Activated CD4-positive, alpha-beta T cell treated with anti-CD3 and anti-CD28 coated beads for 24 hours (primary cell): ENCODE data around the gene UBE2S.
"Not testable (repeated sequence)": the region's sequence is repeated elsewhere in the genome, so short reads cannot be mapped to it uniquely, and the experiment has no call there.

Experiments used
- DNase-seq, 2 donors: peaks; one replicate each; pipeline ENCODE4 v3.0.0-alpha.2; 2020; ENCODE audit warnings: low read depth in 2 of 2

Gene UBE2S

DNA sequence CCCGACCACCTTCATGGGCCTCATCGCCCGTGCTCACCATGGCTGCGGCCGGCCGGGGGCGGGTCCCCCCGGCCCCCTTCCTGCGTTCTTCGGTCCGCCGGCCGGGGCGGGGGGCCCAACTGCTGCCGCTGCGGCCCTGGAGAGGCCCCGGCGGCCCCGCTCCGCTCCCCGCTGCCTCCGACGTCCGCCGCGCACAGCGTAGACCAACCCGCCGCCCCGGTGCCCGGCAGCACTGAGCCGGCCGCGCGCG is at the start of gene UBE2S:
UBE2S (minus strand) TSS at position 239 of the 250 bp plus-strand sequence; CDS start at position 40, 199 bp downstream.
- DNase-seq, result not testable (repeated sequence)

DNA sequence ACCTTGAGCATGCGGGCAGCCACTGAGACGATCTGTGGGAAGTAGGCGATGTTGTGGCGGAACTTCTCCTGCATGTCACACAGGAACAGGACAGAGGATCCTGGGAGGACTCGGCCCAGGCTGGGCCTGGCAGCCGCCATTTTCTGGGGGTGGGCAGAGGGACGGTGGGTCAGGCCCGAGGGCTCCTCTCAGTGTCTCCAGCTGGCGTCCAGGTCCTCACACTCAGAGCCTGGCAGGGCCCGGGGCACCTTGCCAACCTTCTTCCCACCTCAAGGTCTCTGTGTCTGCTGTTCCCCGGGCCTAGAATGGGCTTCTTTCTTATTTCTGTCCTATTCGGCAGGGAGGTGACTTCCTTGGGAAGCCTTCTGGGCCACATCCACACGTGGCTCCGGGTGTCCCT is 48.8 kb upstream of the UBE2S start:
- no peak for DNase-seq

DNA sequence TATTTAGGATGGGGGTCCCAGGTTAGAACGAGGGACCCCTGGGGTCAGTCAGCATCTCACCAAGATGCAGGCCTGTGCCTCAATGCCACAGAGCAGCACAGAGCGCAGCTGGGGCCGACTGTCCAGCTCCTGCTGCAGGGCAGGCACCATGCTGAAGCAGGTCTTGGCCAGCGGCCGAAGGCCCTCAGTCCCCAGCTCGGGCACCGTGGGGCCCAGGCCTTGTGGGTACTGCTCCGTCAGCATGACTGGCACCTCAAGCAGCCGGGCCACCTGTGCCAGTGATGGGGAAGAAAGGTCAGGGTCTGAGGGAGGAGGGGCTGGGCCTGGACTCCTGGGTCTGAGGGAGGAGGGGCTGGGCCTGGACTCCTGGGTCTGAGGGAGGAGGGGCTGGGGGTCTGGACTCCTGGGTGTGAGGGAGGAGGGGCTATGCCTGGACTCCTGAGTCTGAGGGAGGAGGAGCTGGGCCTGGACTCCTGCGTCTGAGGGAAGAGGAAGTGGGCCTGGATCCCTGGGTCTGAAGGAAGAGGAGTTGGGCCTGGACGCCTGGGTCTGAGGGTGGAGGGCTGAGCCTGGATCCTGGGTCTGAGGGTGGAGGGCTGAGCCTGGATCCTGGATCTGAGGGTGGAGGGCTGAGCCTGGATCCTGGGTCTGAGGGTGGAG is 48.1 kb upstream of the UBE2S start:
- no peak for DNase-seq

DNA sequence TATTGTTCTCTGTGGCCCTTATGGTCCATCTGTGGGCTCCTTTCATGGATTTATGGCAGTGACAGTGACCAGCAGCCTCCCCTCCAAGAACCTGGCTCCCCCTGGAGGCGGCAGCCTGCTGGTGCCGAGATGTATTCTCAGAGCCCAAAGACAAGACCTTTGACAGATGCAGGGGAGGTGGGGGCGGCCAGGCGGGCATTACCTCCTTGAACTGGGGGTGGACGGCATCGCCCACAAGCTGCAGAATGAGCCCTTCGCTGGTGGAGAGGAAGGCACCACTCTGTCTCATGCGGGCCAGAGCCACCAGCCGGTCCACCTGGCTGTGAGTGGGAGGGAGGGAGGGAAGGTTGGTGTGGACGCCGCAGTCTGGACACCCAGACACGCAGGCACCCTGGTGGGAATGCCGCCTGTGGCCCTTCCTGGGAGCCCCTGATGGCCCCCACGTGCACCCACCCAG is 47.2 kb upstream of the UBE2S start:
- DNase-seq, result peak in 1 of 2 donors; percentile 34

DNA sequence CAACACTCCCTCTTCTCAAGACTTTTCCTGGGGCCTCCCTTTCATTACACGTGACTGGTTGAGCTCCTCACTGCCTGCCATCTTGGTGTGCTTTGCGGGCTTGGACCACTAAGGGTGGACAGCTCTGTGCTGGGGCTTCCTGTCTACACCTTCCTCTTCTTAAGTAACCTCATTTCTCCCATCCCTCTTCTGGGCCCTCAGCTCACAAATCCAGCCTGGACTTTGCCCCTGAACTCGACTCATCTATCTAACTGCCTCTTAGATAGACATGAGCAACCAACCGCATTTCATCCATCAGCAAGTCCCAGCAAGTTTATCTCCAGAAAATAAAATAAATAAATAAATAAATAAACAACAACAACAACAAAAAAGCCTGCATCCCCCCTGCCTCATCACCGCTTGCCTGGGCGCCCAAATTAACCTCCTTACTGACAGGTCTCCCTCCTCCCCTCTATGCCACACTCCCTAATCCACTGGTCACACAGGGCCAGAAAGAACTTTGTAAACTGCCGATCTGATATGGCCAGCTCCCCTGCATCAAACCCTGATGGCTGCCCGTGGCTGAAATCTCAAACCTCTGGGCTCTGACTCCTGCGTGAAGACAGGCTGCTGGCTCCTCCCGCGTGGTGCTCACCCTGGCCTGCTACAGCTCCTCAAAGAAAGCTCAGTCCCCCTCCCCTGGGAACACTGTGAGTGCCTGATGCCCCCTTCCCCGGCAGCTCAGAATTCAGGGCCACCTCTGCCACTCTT is 46.1 kb upstream of the UBE2S start:
- DNase-seq, result no peak

DNA sequence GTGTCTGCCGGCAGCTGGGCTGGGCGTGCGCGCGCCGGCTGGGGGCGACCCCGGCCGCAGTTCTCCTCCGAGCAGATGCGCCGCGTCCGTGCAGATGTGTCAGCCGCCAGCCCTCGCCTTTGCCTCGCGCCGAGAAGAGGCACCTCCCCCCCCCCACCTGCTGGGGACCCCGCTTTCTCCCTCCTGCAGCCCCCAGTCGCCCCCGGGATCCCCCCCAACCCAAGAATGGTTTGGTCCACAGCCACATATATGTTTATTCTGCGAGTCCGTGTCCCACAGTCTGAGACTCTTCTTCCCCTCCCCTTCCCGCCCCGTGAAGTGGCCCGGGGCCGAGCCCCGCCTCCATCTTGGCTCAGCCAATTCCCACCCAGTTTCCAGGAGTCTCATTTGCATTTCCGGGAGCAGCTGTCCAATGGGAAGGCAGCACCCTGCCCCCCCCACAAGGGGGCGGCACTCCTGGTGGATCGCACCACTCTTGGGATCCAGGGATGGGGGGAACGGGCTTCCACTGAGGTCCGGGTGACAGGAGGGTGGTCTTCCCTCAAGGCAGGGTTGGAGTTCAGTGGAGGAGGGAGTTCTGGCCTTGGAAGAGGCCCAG is 45.3 kb upstream of the UBE2S start:
- no peak for DNase-seq

DNA sequence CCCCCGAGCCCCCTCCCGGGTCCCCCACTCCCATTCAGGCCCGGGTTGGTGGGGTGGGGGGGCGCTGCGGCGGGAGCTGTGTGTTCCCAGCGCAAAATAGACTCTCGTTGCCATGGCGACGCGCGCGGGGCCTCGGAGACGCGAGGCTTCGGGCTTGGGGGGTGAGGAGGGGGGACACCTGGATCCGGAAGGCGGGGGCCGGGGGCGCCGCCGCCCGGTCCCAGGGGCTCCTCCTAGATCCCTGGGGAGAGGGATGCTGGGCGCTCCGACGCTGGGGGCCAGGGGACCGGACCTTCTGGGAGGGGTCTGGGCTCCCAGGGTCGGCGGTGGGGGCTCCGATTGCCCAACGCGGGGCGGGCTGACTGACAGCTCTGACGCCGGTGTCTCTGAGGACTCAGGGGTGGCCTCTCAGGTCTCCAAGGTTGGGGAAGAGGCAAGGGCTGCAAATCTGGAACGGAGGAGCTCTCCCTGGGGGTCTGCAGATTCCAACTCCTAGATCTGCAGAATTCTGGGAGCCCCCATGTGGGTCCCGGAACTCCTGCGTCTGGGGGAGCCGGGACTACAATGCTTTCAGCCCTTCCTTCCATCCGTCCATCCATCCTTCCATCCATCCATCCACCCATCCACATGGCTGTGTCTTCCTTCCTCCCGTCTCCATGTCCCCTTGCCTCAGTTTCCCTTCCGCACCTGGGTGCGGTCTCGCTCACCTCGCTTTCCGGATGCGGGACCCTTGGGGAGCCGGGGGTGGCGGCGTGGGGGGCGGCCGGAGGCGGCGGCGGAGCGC is 44.6 kb upstream of the UBE2S start:
- DNase-seq, result no peak

DNA sequence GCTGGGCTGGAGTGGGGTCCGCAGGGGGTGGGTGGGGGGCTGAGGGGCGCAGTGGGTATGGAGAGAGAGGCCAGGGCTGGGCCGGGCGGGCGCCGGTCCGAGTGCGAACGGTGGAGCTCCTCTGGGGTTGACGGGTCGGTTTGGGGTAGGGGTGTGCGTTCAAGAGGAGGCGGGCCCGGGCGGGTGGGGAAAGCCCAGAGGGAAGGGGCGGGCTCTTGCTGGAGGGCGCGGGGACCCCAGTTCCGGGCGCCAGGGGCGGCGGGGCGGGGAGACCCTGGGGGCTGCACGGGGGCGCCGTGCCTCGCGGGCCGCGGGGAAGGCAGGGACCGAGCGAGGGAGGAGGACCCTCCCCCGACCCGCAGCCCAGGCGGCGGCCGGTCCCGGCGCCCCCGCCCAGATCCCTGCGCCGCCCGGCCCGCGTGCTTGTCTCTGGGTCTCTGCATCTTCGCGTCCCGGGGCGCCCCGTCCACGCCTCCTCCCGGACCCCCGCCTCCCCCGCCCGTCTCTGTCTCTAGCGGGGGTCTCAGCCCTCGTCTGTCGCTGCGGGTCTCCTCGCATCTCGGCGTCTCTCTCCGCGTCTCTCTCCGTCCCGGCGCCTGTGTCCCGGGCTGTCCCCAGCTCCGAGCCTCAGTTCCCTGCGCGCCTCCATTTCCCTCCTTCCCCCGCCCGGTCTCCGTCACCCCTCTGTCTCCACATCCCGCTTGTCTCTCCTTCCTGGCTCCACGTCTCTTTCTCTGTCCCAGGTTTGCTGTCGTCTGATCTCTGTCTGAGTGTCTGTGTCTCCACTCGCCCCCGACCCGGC is 43.8 kb upstream of the UBE2S start:
- DNase-seq, result no peak

DNA sequence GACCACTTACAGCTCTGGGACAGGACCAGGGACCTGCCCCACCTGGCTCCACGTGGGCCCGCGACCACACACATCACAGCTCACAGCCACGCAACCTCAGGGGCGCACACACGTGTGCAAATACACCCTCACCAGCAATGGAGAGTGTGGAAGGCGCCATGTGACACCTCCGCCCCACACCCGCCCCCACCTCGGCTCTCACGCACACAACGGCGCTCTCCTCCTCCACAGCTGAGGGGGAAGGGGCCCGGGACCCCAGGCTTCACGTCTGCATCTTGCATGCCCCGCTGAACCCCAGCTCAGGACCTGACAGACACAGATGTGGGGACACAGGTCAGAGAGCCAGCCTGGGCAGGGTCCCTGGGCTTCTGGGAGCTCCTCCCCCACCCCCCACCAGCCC is 41.9 kb upstream of the UBE2S start:
- DNase-seq, result no peak

DNA sequence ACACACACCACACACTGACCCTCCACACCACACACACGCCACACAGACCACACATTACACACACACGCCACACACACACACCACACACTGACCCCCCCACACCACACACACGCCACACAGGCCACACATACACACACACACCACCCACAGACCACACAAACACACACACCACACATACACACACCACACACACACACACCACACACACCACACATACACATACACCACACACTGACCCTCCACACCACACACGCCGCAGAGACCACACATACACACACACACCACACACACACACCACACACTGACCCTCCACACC is 40.5 kb upstream of the UBE2S start:
- not testable (repeated sequence) for DNase-seq

DNA sequence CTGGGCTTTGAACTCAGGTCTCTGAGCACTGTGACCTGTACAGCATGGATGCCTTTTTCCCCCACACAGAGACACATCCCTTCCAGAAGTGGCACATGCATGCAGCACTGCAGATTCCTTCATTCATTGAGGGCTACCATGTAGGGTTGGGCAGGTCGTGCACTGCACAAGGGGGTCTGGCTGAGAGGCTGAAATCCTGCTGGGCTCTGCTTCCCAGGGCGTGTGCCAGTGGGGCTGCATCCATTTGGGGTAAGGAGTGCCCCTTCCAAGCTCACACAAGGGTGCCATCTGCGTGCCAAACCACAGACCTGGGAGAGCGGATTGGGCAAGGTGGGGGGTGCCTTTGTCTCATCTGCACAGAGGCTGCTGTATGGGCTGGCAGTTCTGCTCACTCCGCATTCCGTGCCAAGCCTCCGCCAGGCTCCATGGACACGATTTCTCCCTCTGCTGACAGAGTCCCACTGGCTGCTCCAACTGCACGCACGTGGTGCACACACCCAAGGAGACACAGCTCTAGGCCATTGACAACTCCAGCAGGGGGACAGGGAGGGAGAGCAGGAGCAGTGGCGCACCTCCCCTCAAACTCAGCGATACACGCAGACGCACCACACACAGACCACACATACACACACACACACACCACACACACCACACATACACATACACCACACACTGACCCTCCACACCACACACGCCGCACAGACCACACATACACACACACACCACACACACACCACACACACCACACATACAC is 40.0 kb upstream of the UBE2S start:
- DNase-seq, result no peak

DNA sequence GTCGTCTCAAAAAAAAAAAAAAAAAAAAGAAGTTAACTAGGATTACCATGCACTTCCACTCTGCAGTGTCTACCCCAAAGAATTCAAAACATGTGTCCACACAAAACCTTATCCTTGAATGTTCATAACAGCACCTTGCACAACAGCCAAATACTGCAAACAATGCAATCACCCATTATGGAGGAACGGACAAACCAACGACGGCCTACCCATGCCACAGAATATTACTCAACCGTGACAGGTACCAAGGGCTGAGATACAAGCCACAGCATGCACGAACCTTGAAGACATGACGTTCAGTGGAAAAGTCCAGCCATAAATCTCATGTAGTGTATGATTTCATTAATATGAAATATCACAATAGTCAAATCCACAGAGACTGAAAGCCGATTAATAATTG is 38.5 kb upstream of the UBE2S start:
- no peak for DNase-seq

DNA sequence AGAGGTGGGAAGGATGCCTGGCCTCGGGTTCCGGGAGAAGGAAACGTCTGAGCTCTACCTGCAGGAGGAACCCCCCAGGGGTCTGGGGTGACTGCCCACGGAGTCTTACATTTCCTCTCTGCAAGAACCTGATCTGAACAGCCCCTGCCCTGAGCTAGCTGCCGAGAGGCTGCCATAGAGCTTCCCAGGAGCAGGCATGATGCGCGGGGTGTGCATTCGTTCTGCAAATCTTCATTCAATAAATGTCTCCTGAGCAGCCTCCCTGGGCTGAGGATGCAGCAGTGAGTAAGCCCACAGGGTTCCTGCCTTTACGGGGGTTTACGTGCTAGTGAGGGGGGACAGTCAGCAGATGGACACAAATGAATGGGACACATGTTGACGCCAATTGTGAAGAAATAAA is 37.1 kb upstream of the UBE2S start:
- DNase-seq, result no peak

DNA sequence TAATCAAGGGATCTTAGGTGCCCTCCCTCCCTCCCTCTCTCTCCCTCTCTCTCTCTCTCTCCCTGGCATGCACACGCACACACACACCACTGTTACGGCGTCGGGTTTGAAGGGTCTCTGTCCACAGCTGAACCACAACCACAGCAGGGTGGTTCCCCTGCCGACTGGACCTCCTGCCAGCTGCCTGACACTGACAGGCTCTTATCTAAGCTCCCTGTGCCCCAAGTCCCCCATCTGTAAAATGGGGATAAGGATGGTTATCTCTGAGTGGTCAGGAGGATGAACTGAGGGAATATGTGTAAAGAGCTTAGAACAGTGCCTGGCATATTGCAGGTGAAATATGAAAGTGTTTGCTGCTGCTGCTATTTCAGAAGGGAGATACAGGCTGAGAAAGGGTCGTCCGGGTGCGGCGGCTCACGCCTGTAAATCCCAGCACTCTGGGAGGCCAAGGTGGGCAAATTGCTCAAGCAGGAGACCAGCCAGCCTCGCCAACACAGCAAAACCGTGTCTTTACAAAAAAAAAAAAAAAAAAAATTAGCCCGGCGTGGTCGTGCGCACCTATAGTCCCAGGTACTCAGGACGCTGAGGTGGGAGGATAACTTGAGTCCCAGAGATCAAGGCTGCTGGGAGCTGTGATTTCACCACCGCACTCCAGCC is 36.4 kb upstream of the UBE2S start:
- no peak for DNase-seq

DNA sequence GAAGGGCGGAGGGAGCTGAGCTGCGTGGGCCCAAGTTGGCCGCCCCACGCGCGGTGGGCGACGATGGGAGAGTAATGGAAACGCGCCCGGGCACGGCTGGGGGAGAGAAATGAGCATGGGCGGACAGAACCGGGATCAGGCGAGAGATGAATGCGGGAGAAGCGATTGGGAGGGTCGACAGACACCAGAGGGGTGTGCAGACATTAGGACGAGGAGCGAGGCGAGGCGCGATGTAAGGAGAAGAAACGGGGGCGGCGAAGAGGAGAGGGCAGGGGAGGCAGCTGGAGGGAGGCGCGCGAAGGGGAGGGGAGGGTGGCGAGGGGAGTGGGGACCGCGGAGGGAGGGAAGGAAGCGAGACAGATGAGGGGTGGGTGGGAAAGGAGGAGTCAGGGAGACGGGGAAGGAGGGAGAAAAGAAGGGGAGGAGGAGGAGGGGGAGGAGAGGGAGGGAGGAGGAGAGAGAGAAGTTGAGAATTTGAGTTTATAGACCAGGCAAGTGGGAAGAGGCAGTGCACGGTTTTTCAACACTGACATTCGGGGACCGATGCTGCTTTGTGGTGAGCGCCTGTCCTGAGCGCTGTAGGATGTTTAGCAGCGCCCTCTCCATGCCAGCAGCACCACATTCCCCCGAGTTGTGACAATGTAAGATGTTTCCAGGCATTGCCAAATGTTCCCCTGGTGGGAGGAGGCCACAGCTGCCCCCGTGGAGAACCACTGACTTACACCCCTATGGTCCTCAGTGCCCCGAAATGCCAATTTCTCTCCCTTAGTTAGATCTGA is 35.6 kb upstream of the UBE2S start, which contains the start of gene SHISA7:
SHISA7 (minus strand) TSS at position 256 of the 779 bp plus-strand sequence. CDS start 437 bp downstream, outside the sequence.
- DNase-seq, result no peak

DNA sequence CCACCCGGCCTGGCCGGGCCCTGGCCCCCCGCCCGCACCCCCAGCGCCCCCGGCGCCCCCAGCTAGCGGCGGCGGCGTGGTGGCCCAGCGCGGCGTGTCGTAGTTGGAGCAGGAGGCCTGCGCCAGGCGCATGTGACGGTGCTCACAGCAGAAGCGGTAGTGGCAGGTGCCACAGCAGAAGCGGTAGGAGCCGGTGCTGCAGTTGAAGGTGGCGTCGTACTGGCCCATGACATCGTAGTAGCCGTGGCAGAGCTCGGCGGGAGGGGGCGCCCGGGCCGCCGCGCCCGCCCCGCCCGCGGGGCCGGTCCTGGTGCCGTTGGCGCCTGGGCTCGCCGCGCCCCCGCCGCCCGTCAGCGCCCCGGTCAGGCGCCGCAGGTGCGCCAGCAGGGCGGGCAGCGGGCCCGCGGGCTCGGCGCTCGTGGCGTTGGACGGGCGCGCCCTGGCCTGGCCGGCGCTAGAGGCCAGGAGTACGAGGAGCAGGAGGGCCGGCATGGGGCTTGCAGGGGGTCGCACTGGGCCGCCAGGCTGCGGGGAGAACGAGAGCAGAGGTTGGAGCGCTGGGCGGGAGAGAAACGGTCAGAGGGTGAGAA is 34.9 kb upstream of the UBE2S start:
- DNase-seq, result no peak

DNA sequence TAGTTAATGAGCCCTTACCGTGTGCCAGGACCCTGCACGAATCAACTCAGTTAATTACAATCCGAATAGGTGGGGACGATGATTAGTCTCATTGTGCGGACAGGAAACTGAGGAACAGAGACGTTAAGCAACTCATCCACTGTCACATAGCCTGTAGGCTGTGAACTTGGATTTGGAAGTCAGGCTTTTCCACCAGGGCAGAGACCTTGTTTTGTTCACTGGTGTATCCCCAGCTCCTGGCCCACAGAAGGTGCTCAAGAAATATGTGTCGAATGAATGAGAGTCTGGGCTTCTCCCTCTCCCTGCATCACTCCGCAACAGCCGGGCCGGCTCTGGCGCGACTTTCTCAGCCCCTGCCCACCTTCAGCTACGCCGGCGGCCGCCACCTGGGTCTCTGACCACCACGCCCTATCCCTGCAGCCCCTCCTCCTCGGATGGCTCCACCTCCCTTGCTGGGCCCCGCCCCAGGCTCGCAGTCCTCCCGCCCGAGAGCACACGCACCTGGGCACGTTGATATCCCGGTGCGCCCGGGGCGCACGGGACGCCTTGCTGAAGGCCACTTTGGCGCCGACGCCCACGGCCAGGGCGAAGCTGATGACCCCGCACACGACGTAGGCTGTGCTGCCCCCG is 34.2 kb upstream of the UBE2S start:
- no peak for DNase-seq

DNA sequence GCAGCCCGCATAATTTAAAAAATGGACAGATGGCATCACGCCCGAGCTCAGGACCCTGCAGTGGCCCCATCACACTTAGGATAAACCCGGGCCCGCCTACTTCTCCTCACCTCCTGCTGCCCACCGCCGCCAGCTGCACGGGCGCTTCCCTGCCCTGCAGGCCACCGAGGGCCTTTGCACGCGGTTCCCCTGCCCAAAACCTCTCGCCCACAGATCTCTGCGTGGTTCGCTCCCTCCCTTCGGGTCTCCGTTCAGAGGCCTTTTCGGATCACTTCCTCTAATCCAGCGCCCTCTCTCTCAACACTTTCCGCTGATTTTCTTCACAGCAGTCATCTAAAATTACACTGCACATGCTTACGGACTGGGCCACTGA is 33.7 kb upstream of the UBE2S start:
- no peak for DNase-seq
